ENCODE results near the gene SFXN3.

SFXN3 gene

DNA sequence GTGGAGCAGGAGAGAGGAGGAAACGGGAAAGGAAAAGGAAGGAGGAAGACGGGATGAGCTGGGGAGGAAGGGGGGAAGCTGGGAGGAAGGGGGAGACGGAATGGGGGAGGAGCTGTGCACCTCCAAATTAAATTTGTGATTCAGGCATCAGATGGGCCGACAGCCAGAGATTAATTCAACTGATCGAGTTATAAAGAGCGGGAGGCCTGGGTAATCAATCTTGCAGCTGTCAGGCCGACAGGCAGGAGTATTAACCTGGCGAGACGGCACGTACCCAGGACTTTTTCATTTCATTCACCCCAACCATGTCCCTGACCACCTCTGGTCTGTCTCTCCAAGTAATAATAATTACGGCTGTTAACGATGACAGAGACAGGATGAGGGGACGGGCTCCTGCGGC lies 56.9 kb downstream of the SFXN3 start:
- H3K4me3 ChIP-seq (ENCODE audit: low read depth, low read length) = no peak overlapping the region
- TF ChIP-seq, protein P1, sequence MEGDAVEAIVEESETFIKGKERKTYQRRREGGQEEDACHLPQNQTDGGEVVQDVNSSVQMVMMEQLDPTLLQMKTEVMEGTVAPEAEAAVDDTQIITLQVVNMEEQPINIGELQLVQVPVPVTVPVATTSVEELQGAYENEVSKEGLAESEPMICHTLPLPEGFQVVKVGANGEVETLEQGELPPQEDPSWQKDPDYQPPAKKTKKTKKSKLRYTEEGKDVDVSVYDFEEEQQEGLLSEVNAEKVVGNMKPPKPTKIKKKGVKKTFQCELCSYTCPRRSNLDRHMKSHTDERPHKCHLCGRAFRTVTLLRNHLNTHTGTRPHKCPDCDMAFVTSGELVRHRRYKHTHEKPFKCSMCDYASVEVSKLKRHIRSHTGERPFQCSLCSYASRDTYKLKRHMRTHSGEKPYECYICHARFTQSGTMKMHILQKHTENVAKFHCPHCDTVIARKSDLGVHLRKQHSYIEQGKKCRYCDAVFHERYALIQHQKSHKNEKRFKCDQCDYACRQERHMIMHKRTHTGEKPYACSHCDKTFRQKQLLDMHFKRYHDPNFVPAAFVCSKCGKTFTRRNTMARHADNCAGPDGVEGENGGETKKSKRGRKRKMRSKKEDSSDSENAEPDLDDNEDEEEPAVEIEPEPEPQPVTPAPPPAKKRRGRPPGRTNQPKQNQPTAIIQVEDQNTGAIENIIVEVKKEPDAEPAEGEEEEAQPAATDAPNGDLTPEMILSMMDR (IDR thresholded peaks at IDR 0.05; ENCODE audit: low read depth, low read length) = no peak
- no peak for TF ChIP-seq MYC (IDR thresholded peaks at IDR 0.05; ENCODE audit: low read depth, low read length)
- TF ChIP-seq, protein P2, sequence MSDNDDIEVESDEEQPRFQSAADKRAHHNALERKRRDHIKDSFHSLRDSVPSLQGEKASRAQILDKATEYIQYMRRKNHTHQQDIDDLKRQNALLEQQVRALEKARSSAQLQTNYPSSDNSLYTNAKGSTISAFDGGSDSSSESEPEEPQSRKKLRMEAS (IDR thresholded peaks at IDR 0.05; ENCODE audit: low read depth, low read length) = no peak
- TF ChIP-seq POLR2A (IDR thresholded peaks at IDR 0.05; ENCODE audit: extremely low read depth, insufficient read length) = no peak
- DNase-seq (ENCODE audit: low read depth) = no peak

DNA sequence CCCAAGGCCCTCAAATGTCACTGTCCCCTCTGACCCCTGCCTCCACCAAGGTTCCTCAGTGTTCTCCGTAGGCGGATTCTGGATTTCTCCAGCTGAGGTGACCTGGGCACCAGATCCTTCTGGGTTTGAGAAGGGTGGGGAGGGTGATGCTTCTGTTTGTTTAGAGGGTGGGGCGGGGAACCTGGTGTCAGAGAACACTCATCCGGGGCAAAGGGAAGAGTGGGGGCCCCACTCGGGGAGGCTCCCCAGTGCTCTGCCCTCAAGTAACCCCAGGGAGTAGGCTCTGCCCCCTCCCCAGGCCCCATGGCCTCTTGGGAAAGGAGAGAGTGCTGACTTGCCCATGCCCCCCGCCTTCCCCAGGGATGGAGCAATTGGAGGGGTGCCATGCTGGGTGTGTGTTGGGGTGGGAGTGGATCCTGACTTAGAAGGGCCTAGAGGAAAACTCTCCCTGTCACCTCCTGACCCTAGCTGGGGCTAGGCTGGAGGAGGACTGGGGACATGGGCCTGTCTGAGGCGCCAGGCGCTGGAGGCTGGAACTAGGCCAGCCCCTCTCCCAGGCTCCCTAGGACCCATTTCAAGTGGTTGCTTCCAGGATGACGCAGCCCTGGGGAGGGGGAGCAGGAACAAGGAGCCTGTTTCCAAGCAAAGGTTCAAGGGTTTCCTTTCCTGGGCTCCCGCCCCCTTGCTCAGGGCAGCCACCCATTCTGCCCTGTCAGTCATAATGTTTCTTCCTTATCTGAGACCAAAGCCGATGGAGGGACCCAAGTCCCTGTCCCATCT lies 58.7 kb downstream of the SFXN3 start:
- TF ChIP-seq, protein P1 (IDR thresholded peaks at IDR 0.05; ENCODE audit: low read depth, low read length) = no peak
- TF ChIP-seq, protein P2 (IDR thresholded peaks at IDR 0.05; ENCODE audit: low read depth, low read length) = no peak
- TF ChIP-seq MYC (IDR thresholded peaks at IDR 0.05; ENCODE audit: low read depth, low read length) (no peak), POLR2A (IDR thresholded peaks at IDR 0.05; ENCODE audit: extremely low read depth, insufficient read length) (no peak)
- H3K4me3 ChIP-seq (ENCODE audit: low read depth, low read length) = no peak overlapping the region
- no peak for DNase-seq (ENCODE audit: low read depth)

DNA sequence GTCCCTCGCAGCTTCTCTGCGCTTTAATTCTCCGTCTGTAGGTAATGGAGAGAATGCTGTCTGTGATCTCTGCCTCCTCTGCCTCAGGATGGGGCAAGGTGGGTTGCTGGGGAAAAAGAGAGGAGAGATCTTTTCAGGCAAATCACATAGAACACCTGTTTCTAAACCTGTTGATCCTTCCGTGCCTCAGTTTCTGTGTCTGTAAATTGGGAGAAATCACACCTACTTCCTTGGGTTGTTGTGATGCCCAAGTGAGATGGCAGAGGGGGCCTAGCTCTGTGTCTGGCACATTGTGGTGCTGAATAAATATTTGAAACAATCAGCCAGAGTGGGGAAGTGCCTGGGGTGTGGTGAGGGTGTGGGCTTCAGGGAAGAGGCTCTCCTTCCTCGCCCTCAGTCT lies 59.6 kb downstream of the SFXN3 start:
- no peak for DNase-seq (ENCODE audit: low read depth)
- TF ChIP-seq, protein P2 (IDR thresholded peaks at IDR 0.05; ENCODE audit: low read depth, low read length) = no peak
- TF ChIP-seq, protein P1 (IDR thresholded peaks at IDR 0.05; ENCODE audit: low read depth, low read length) = no peak
- H3K4me3 ChIP-seq (ENCODE audit: low read depth, low read length) = no peak overlapping the region
